K562 (cell line): ENCODE measurements around the gene JUND. TPM values are rescaled to one million over a fixed set of nuclear protein-coding genes. Genes with fewer than 3 reads are reported as not detected.

Source experiments
- CC2D1A ChIP-seq: fragments of 450-650 bp; IDR thresholded peaks from 2 replicates; pipeline ENCODE4 v1.6.1; 2017; ENCODE audit warnings: mild to moderate bottlenecking
- ELF1 ChIP-seq: fragments of 200-800 bp; sonication (Bioruptor generic); IDR thresholded peaks from 2 replicates; pipeline ENCODE4 v1.6.1; 2016; ENCODE audit warnings: missing genetic modification characterization, missing compliant biosample characterization
- KLF16 ChIP-seq: IDR thresholded peaks from 2 replicates; pipeline ENCODE4 v1.6.1; 2016; ENCODE audit warnings: antibody characterized with exemption
- SMAD2 ChIP-seq: fragments of 150-350 bp; IDR thresholded peaks from 2 replicates; pipeline ENCODE4 v1.6.1; 2014; ENCODE audit warnings: low read depth, mild to moderate bottlenecking, low read length
- SNIP1 ChIP-seq: fragments of 450-650 bp; IDR thresholded peaks from 2 replicates; pipeline ENCODE4 v1.7.1; 2017; ENCODE audit warnings: low read depth, mild to moderate bottlenecking
- SPI1 ChIP-seq: IDR thresholded peaks from 2 replicates; pipeline ENCODE4 v1.6.1; 2011; ENCODE audit warnings: low read depth, low read length, control low read depth, borderline replicate concordance
- STAT6 ChIP-seq: sonication (generic); formaldehyde crosslinking; IDR thresholded peaks from 2 replicates; pipeline ENCODE4 v1.8.1; 2023; ENCODE audit warnings: mild to moderate bottlenecking, missing genetic modification reagents
- ZNF124 ChIP-seq: sonication (generic); formaldehyde crosslinking; IDR thresholded peaks from 2 replicates; pipeline ENCODE4 v1.8.1; 2022; ENCODE audit warnings: missing genetic modification reagents
- ZNF347 ChIP-seq: fragments of 450-650 bp; formaldehyde crosslinking; IDR thresholded peaks from 2 replicates; pipeline ENCODE4 v1.4.0; 2020; ENCODE audit warnings: low read depth, mild to moderate bottlenecking, moderate library complexity
- ZNF407 ChIP-seq: fragments of 450-650 bp; IDR thresholded peaks from 2 replicates; pipeline ENCODE4 v1.6.1; 2016; ENCODE audit warnings: low read depth
- polyA plus RNA-seq, 8 experiments: library from polyadenylated mRNA; depleted of rRNA in 4 of 8; stranded (reverse) in 5 of 8; unstranded in 3 of 8; fragments of >200 nt; fragmentation: Nextera tagmentation in 2 of 8; fragmentation: Illumina TruSeq in 1 of 8; extraction: Ambion mirVana in 2 of 8; extraction: Trizol in 1 of 8; gene quantifications; 2 replicates each; pipeline versions ENCODE4 v1.2.1 to v1.2.3, GENCODE V29; 2011 to 2014; ENCODE audit warnings: inconsistent platforms in 1 of 8, missing spikeins in 1 of 8
- total RNA-seq, 7 experiments: library from RNA; depleted of rRNA in 6 of 7; stranded (reverse); fragments of >200 nt in 6 of 7; fragmentation: Illumina TruSeq in 2 of 7; extraction: Trizol in 2 of 7; gene quantifications; 2 replicates each; pipeline versions ENCODE4 v1.2.1 to v1.2.3, GENCODE V29; 2011 to 2021; ENCODE audit warnings: low replicate concordance in 1 of 7
- TF ChIP-seq, protein P1 (sequence below), 3 experiments: fragments of 200-800 bp in 1 of 3; sonication (Bioruptor generic) in 1 of 3; sonication (generic) in 1 of 3; formaldehyde crosslinking in 1 of 3; IDR thresholded peaks; 2 replicates each; pipeline versions ENCODE4 v1.6.1 to v1.8.0; 2016 to 2022; ENCODE audit warnings: mild to moderate bottlenecking in 2 of 3, missing compliant biosample characterization in 2 of 3, missing genetic modification characterization in 2 of 3, missing genetic modification reagents in 1 of 3
- TF ChIP-seq, protein P2 (sequence below): fragments of 250-450 bp; sonication (Bioruptor Pico); IDR thresholded peaks from 2 replicates; pipeline ENCODE4 v1.4.0; 2020; ENCODE audit warnings: mild to moderate bottlenecking, moderate library complexity, borderline replicate concordance

The JUND gene
- total and polyA plus RNA-seq, 9 of the 15 experiments (the other 6 are each of a cell fraction or from before 2014, with no cell fraction given), result 6.4 to 286 (median 42.3) TPM

DNA sequence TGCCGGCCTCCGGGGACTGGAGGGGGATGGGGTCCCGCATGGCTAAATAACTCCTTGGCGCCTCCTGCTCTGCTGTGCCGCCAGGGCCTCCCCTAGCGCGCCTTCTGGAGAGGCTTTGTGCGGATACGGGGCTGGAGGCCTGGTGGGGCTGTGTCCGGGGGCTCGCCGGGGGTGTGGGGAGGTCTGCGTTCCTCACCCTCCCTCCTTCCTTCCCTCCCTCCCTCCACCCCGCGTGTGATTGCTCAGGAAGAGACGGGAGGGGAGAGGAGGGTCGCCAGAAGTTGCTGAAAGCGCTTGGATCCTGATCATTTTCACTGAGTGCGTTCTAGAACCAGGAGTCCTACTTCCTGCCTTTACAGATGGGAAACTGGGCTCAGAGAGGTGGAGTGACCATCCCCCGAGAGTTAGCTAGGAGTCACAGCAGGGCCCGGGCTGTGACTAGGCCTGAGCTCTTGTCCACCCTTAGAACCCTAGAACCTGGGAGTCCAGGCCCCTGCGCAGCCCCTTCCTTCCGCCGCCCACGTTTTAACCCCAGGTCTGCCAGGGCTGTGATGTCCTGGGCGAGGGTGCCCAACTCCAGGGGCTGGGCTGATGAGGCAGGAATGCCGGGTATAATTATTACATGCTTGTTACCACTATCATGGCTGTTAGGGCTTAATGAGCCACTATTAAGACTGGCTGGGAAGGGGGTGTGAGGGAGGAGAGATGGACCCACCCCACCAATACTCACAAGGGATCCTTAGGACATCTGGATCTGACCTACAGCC is 782 bp upstream of the JUND start (continued):
- TF ChIP-seq STAT6 (no peak), SPI1 (0 out of 2 replicates have a peak, but pooled peaks have one; percentile 3), KLF16 (no peak), SNIP1 (no peak), ZNF407 (no peak), ZNF347 (no peak), ZNF124 (CRISPR knock-in tag) (no peak), ELF1 (0 out of 2 replicates have a peak, but pooled peaks have one; percentile 32), SMAD2 (no peak), CC2D1A (no peak)
- TF ChIP-seq, protein P1, sequence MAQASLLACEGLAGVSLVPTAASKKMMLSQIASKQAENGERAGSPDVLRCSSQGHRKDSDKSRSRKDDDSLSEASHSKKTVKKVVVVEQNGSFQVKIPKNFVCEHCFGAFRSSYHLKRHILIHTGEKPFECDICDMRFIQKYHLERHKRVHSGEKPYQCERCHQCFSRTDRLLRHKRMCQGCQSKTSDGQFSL (CRISPR knock-in tag; IDR thresholded peaks at IDR 0.05), result no peak
- TF ChIP-seq, protein P1 (tag; IDR thresholded peaks at IDR 0.05), result no peak
- TF ChIP-seq, protein P2, sequence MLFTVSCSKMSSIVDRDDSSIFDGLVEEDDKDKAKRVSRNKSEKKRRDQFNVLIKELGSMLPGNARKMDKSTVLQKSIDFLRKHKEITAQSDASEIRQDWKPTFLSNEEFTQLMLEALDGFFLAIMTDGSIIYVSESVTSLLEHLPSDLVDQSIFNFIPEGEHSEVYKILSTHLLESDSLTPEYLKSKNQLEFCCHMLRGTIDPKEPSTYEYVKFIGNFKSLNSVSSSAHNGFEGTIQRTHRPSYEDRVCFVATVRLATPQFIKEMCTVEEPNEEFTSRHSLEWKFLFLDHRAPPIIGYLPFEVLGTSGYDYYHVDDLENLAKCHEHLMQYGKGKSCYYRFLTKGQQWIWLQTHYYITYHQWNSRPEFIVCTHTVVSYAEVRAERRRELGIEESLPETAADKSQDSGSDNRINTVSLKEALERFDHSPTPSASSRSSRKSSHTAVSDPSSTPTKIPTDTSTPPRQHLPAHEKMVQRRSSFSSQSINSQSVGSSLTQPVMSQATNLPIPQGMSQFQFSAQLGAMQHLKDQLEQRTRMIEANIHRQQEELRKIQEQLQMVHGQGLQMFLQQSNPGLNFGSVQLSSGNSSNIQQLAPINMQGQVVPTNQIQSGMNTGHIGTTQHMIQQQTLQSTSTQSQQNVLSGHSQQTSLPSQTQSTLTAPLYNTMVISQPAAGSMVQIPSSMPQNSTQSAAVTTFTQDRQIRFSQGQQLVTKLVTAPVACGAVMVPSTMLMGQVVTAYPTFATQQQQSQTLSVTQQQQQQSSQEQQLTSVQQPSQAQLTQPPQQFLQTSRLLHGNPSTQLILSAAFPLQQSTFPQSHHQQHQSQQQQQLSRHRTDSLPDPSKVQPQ (CRISPR knock-in tag), result no peak
